HepG2 (cell line): ENCODE results near the gene TMEM240. TPM values are rescaled to one million over a fixed set of nuclear protein-coding genes. Genes with fewer than 3 reads are reported as not detected.
A peak's percentile ranks its signal among the peaks of the same experiment; 100 is the strongest.
"Not testable (repeated sequence)": the region's sequence is repeated elsewhere in the genome, so short reads cannot be mapped to it uniquely, and the experiment has no call there.

Experiments used
- ATAC-seq: fragments of 200-7000 bp; cut with Tn5 transposase; 3 replicates; pipeline ENCODE4 v1.9.1; 2020; ENCODE audit warnings: mild to moderate bottlenecking, moderate library complexity
- BruUV-seq: library from RNA; stranded (reverse); fragments of 400-500 nt; replicated peaks from 2 replicates; lab custom pipeline; 2021; lab: Mats Ljungman, UMichigan
- CTCF ChIA-PET: fragments of 300-600 bp; formaldehyde crosslinking; extraction: SDS; loops from one replicate; lab custom pipeline; 2021; ENCODE audit warnings: low total read pairs, inconsistent platforms, low intra/inter-chr PET ratio; lab: Yijun Ruan, JAX
- POLR2A ChIA-PET: fragments of 350-600 bp; sonication (Branson Sonifier 250); formaldehyde crosslinking; loops from one replicate; lab custom pipeline; 2020; ENCODE audit warnings: antibody characterized with exemption, inconsistent platforms; lab: Yijun Ruan, JAX
- DNase-seq: peaks from one replicate; pipeline ENCODE4 v3.0.0-alpha.2; 2015; ENCODE audit warnings: low spot score
- FAIRE-seq: peaks from 3 replicates; lab custom pipeline; 2011; peaks lifted over from hg19 to GRCh38; lab: Jason Lieb, UNC
- H2AFZ ChIP-seq: one replicate; pipeline ENCODE4 v1.6.1; 2011; ENCODE audit warnings: low read length, inconsistent platforms
- H3K27ac ChIP-seq: fragments of 300-600 bp; 3 replicates; pipeline ENCODE4 v1.8.0; 2011; ENCODE audit warnings: mixed run types, mild to moderate bottlenecking, mixed read lengths, low read length, inconsistent platforms; ENCODE audit not compliant: insufficient read depth; ENCODE audit errors: extremely low read length
- H3K27me3 ChIP-seq, 2 experiments: fragments of 200-600 bp in 1 of 2; 2 replicates in 1 of 2; 3 replicates in 1 of 2; pipeline versions ENCODE4 v1.6.0 to v1.8.0; 2011; ENCODE audit warnings: low read length in 2 of 2, mild to moderate bottlenecking in 2 of 2, moderate library complexity in 2 of 2, inconsistent platforms in 1 of 2; ENCODE audit not compliant: insufficient read depth in 2 of 2, control insufficient read depth in 1 of 2
- H3K36me3 ChIP-seq, 2 experiments: fragments of 200-600 bp in 1 of 2; replicated peaks in 1 of 2; 2 replicates in 1 of 2; 3 replicates in 1 of 2; pipeline versions ENCODE4 v1.5.1 to v1.8.0; 2011; ENCODE audit warnings: low read length in 2 of 2, inconsistent platforms in 1 of 2; ENCODE audit not compliant: insufficient read depth in 2 of 2, control insufficient read depth in 1 of 2
- H3K4me1 ChIP-seq: 2 replicates; pipeline ENCODE4 v1.5.1; 2012; ENCODE audit warnings: low read length, inconsistent platforms; ENCODE audit not compliant: insufficient read depth
- H3K4me2 ChIP-seq: 2 replicates; pipeline ENCODE4 v1.6.0; 2011; ENCODE audit warnings: low read depth, low read length, inconsistent platforms
- H3K4me3 ChIP-seq, 3 experiments: fragments of 200-600 bp in 1 of 3; sonication (generic), shearing (Covaris generic) in 1 of 3; replicated peaks in 1 of 3; 2 replicates each; pipeline ENCODE4 v1.5.1; 2011 to 2016; ENCODE audit warnings: low read length in 3 of 3, inconsistent platforms in 2 of 3, low read depth in 2 of 3, mild to moderate bottlenecking in 2 of 3, control low read depth in 1 of 3, mixed read lengths in 1 of 3; ENCODE audit not compliant: insufficient read depth in 1 of 3
- H3K79me2 ChIP-seq: one replicate; pipeline ENCODE4 v1.6.1; 2011; ENCODE audit warnings: low read length, inconsistent platforms; ENCODE audit not compliant: insufficient read depth
- H3K9ac ChIP-seq: 2 replicates; pipeline ENCODE4 v1.6.0; 2011; ENCODE audit warnings: mild to moderate bottlenecking, low read depth, low read length, inconsistent platforms; ENCODE audit not compliant: insufficient read depth
- H3K9me3 ChIP-seq: 2 replicates; pipeline ENCODE4 v1.5.1; 2012; ENCODE audit warnings: mild to moderate bottlenecking, low read length
- H4K20me1 ChIP-seq: 2 replicates; pipeline ENCODE4 v1.6.0; 2011; ENCODE audit warnings: inconsistent platforms, mild to moderate bottlenecking, low read length, moderate library complexity; ENCODE audit not compliant: insufficient read depth
- AGO2 ChIP-seq: fragments of 200-400 bp; formaldehyde crosslinking; optimal IDR thresholded peaks from 2 replicates; pipeline ENCODE3; 2017; ENCODE audit warnings: mild to moderate bottlenecking, low read depth, low read length, moderate library complexity
- WGBS: methylation state at CpG from one replicate; pipeline ENCODE4 v1.1.6; 2017; ENCODE audit warnings: low lambda C conversion rate; 5-methylcytosine and 5-hydroxymethylcytosine counted together
- in situ Hi-C: cut with HindIII; loops from 2 replicates; pipeline ENCODE4 v1.10.0; 2017; ENCODE audit warnings: low pct_unique_long_range_greater_than_20kb; ENCODE audit not compliant: extremely low pct_ligation_motif_present
- intact Hi-C: fragments of 100-400 bp; cut with micrococcal nuclease; formaldehyde crosslinking; loops from one replicate; pipeline ENCODE4 v1.10.0; 2022; ENCODE audit not compliant: unreplicated experiment
- polyA plus RNA-seq, 8 experiments: library from polyadenylated mRNA; depleted of rRNA in 3 of 8; stranded (reverse) in 7 of 8; unstranded in 1 of 8; fragments of >200 nt; fragmentation: Illumina TruSeq in 4 of 8; extraction: Trizol in 4 of 8; gene quantifications; 2 replicates each; pipeline versions ENCODE4 v1.2.1 to v1.2.3, GENCODE V29; 2011 to 2016; ENCODE audit warnings: low read depth in 4 of 8, missing spikeins in 1 of 8, mixed read lengths in 1 of 8; ENCODE audit not compliant: insufficient read depth in 1 of 8
- total RNA-seq, 5 experiments: library from RNA; depleted of rRNA; stranded (reverse); fragments of >200 nt; fragmentation: Illumina TruSeq; extraction: Trizol; gene quantifications; 2 replicates each; pipeline ENCODE4 v1.2.3, GENCODE V29; 2016; ENCODE audit warnings: low read depth in 1 of 5

The TMEM240 gene
- total and polyA plus RNA-seq, 2 of the 13 experiments (the other 11 are each of a cell fraction or from before 2014, with no cell fraction given) = 0.17 TPM; not detected in 1

- H3K9ac ChIP-seq, H3K4me3 ChIP-seq, DNase-seq, H3K9me3 ChIP-seq, H3K4me2 ChIP-seq, ATAC-seq, H3K4me1 ChIP-seq, BruUV-seq, in situ Hi-C loops, H2AFZ ChIP-seq, H3K79me2 ChIP-seq, POLR2A ChIA-PET, H4K20me1 ChIP-seq, CTCF ChIA-PET, FAIRE-seq, H3K27ac ChIP-seq, H3K27me3 ChIP-seq, intact Hi-C loops: not testable (repeated sequence)
- WGBS = 97% methylated on average over 12 of the region's 31 CpGs
- peak; percentile 29 for TF ChIP-seq AGO2
- peaks cover 25 to 44% of the 10 kb centered on the region in 2 experiments for H3K36me3 ChIP-seq
These were observed 54.6 kb downstream of the TMEM240 start for GRCh38 chr1:1485755-1486317.

DNA sequence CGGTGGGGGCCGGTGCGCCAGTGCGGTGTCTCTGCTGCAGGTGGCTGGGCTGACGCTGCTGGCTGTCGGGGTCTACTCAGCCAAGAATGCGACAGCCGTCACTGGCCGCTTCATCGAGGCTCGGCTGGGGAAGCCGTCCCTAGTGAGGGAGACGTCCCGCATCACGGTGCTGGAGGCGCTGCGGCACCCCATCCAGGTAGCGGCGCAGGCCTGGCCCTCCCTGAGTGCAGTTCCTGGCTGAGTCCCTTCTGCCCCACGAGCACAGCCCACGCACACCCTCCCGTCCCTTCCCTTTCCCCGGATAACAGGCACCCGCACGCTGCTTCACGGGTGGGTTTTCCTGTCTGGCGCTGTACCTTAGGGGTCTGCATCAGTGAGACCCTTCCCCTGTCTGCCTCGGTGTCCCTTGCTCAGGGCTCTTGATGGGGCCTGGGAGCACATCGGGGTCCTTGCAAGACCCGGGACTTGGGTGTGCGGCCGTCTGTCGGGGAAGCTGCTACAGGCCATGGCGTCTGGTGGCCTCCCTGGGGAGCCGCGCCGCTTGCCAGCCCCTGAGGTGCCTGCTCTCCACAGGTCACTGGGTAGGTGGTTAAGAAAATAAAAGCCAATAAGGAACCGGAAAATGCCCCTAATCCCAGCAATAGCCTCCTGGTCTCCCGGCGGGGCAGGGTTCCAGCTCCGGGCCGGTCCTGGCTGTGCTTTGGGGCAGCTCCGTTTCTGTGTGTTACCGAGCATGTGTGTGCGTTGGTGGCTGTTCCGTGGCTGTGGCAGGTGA, 55.3 kb downstream of the TMEM240 start:
- CTCF ChIA-PET, ATAC-seq, H3K4me1 ChIP-seq, in situ Hi-C loops, H3K4me3 ChIP-seq, FAIRE-seq, H3K9me3 ChIP-seq, H3K27me3 ChIP-seq, DNase-seq, H4K20me1 ChIP-seq, intact Hi-C loops, H3K4me2 ChIP-seq, BruUV-seq, H3K9ac ChIP-seq, H3K79me2 ChIP-seq, POLR2A ChIA-PET, H2AFZ ChIP-seq, H3K27ac ChIP-seq: not testable (repeated sequence)
- H3K36me3 ChIP-seq = peaks cover 25 to 44% of the 10 kb centered on the region in 2 experiments
- 97% methylated on average over 18 of the region's 46 CpGs for WGBS
- peak; percentile 8 for TF ChIP-seq AGO2

Other genes starting within 250 kb of the TMEM240 start
- gene ACAP3, start 232.7 kb downstream of the TMEM240 start, total RNA-seq (2016; rRNA removed; fragmentation: Illumina TruSeq; extraction: Trizol) = 16.4 and 29.4 TPM in 2 replicates
- gene ACAP3, start 232.7 kb downstream of the TMEM240 start, polyA plus RNA-seq (2011; rRNA removed) = 50.8 and 56.3 TPM in 2 replicates
- gene PUSL1, start 232.0 kb downstream of the TMEM240 start, total RNA-seq (2016; rRNA removed; fragmentation: Illumina TruSeq; extraction: Trizol) = 21.7 and 22.2 TPM in 2 replicates
- 8.3 and 9.8 TPM in 2 replicates for gene PUSL1, start 232.0 kb downstream of the TMEM240 start, polyA plus RNA-seq (2011; rRNA removed)
- 46.4 and 52.8 TPM in 2 replicates for gene INTS11, start 216.0 kb downstream of the TMEM240 start, total RNA-seq (2016; rRNA removed; fragmentation: Illumina TruSeq; extraction: Trizol)
- gene INTS11, start 216.0 kb downstream of the TMEM240 start, polyA plus RNA-seq (2011; rRNA removed) = 94.8 and 104 TPM in 2 replicates
- gene CPTP, start 215.8 kb downstream of the TMEM240 start, total RNA-seq (2016; rRNA removed; fragmentation: Illumina TruSeq; extraction: Trizol) = 7.2 and 9.3 TPM in 2 replicates
- 5.5 and 8.0 TPM in 2 replicates for gene CPTP, start 215.8 kb downstream of the TMEM240 start, polyA plus RNA-seq (2011; rRNA removed)
- 0.15 TPM in 1 of 2 replicates, not detected in the other for gene TAS1R3, start 209.3 kb downstream of the TMEM240 start, total RNA-seq (2016; rRNA removed; fragmentation: Illumina TruSeq; extraction: Trizol)
- gene TAS1R3, start 209.3 kb downstream of the TMEM240 start, polyA plus RNA-seq (2011; rRNA removed) = 0.13 and 0.20 TPM in 2 replicates
- gene DVL1, start 191.2 kb downstream of the TMEM240 start, total RNA-seq (2016; rRNA removed; fragmentation: Illumina TruSeq; extraction: Trizol) = 42.8 and 60.4 TPM in 2 replicates
- 30.8 and 49.5 TPM in 2 replicates for gene DVL1, start 191.2 kb downstream of the TMEM240 start, polyA plus RNA-seq (2011; rRNA removed)
- gene MXRA8, start 182.1 kb downstream of the TMEM240 start, total RNA-seq (2016; rRNA removed; fragmentation: Illumina TruSeq; extraction: Trizol) = 5.4 and 19.8 TPM in 2 replicates
- gene MXRA8, start 182.1 kb downstream of the TMEM240 start, polyA plus RNA-seq (2011; rRNA removed) = 44.8 and 71.0 TPM in 2 replicates
- 161 and 175 TPM in 2 replicates for gene AURKAIP1, start 165.4 kb downstream of the TMEM240 start, total RNA-seq (2016; rRNA removed; fragmentation: Illumina TruSeq; extraction: Trizol)
- 64.6 and 69.5 TPM in 2 replicates for gene AURKAIP1, start 165.4 kb downstream of the TMEM240 start, polyA plus RNA-seq (2011; rRNA removed)
- 19.6 and 105 TPM in 2 replicates for gene CCNL2, start 141.3 kb downstream of the TMEM240 start, total RNA-seq (2016; rRNA removed; fragmentation: Illumina TruSeq; extraction: Trizol)
- 340 and 452 TPM in 2 replicates for gene CCNL2, start 141.3 kb downstream of the TMEM240 start, polyA plus RNA-seq (2011; rRNA removed)
- 127 and 175 TPM in 2 replicates for gene MRPL20, start 133.3 kb downstream of the TMEM240 start, total RNA-seq (2016; rRNA removed; fragmentation: Illumina TruSeq; extraction: Trizol)
- 59.0 and 59.2 TPM in 2 replicates for gene MRPL20, start 133.3 kb downstream of the TMEM240 start, polyA plus RNA-seq (2011; rRNA removed)
- gene ANKRD65, start 119.3 kb downstream of the TMEM240 start, total RNA-seq (2016; rRNA removed; fragmentation: Illumina TruSeq; extraction: Trizol) = 28.3 and 30.1 TPM in 2 replicates
- 12.1 and 13.2 TPM in 2 replicates for gene ANKRD65, start 119.3 kb downstream of the TMEM240 start, polyA plus RNA-seq (2011; rRNA removed)
- gene VWA1, start 104.9 kb downstream of the TMEM240 start, total RNA-seq (2016; rRNA removed; fragmentation: Illumina TruSeq; extraction: Trizol) = 25.1 and 57.5 TPM in 2 replicates
- 40.9 and 61.3 TPM in 2 replicates for gene VWA1, start 104.9 kb downstream of the TMEM240 start, polyA plus RNA-seq (2011; rRNA removed)
- 3.2 and 4.7 TPM in 2 replicates for gene ATAD3C, start 90.9 kb downstream of the TMEM240 start, total RNA-seq (2016; rRNA removed; fragmentation: Illumina TruSeq; extraction: Trizol)
- 2.4 and 3.5 TPM in 2 replicates for gene ATAD3C, start 90.9 kb downstream of the TMEM240 start, polyA plus RNA-seq (2011; rRNA removed)
- gene ATAD3B, start 68.9 kb downstream of the TMEM240 start, total RNA-seq (2016; rRNA removed; fragmentation: Illumina TruSeq; extraction: Trizol) = 21.1 and 31.1 TPM in 2 replicates
- 9.6 and 15.4 TPM in 2 replicates for gene ATAD3B, start 68.9 kb downstream of the TMEM240 start, polyA plus RNA-seq (2011; rRNA removed)
- gene ATAD3A, start 28.5 kb downstream of the TMEM240 start, total RNA-seq (2016; rRNA removed; fragmentation: Illumina TruSeq; extraction: Trizol) = 33.4 and 49.0 TPM in 2 replicates
- 10.6 and 15.5 TPM in 2 replicates for gene ATAD3A, start 28.5 kb downstream of the TMEM240 start, polyA plus RNA-seq (2011; rRNA removed)
- 63.5 and 67.1 TPM in 2 replicates for gene SSU72, start 34.2 kb upstream of the TMEM240 start, total RNA-seq (2016; rRNA removed; fragmentation: Illumina TruSeq; extraction: Trizol)
- gene SSU72, start 34.2 kb upstream of the TMEM240 start, polyA plus RNA-seq (2011; rRNA removed) = 41.7 and 42.8 TPM in 2 replicates
- 2.0 and 2.5 TPM in 2 replicates for gene FNDC10, start 59.5 kb upstream of the TMEM240 start, total RNA-seq (2016; rRNA removed; fragmentation: Illumina TruSeq; extraction: Trizol)
- gene FNDC10, start 59.5 kb upstream of the TMEM240 start, polyA plus RNA-seq (2011; rRNA removed) = 2.2 and 3.1 TPM in 2 replicates
- 10.3 and 30.4 TPM in 2 replicates for gene MIB2, start 74.9 kb upstream of the TMEM240 start, total RNA-seq (2016; rRNA removed; fragmentation: Illumina TruSeq; extraction: Trizol)
- 19.9 and 31.3 TPM in 2 replicates for gene MIB2, start 74.9 kb upstream of the TMEM240 start, polyA plus RNA-seq (2011; rRNA removed)
- 0.75 and 1.0 TPM in 2 replicates for gene MMP23B, start 91.5 kb upstream of the TMEM240 start, total RNA-seq (2016; rRNA removed; fragmentation: Illumina TruSeq; extraction: Trizol)
- gene MMP23B, start 91.5 kb upstream of the TMEM240 start, polyA plus RNA-seq (2011; rRNA removed) = 0.61 and 2.0 TPM in 2 replicates
- 12.4 and 15.1 TPM in 2 replicates for gene CDK11B, start 118.4 kb upstream of the TMEM240 start, total RNA-seq (2016; rRNA removed; fragmentation: Illumina TruSeq; extraction: Trizol)
- 3.6 and 3.9 TPM in 2 replicates for gene CDK11B, start 118.4 kb upstream of the TMEM240 start, polyA plus RNA-seq (2011; rRNA removed)
- gene SLC35E2B, start 152.2 kb upstream of the TMEM240 start, total RNA-seq (2016; rRNA removed; fragmentation: Illumina TruSeq; extraction: Trizol) = 10.2 and 14.1 TPM in 2 replicates
- 19.7 and 25.8 TPM in 2 replicates for gene SLC35E2B, start 152.2 kb upstream of the TMEM240 start, polyA plus RNA-seq (2011; rRNA removed)
- 4.7 and 17.9 TPM in 2 replicates for gene CDK11A, start 183.7 kb upstream of the TMEM240 start, total RNA-seq (2016; rRNA removed; fragmentation: Illumina TruSeq; extraction: Trizol)
- gene CDK11A, start 183.7 kb upstream of the TMEM240 start, polyA plus RNA-seq (2011; rRNA removed) = 11.2 and 14.2 TPM in 2 replicates
- gene NADK, start 237.8 kb upstream of the TMEM240 start, total RNA-seq (2016; rRNA removed; fragmentation: Illumina TruSeq; extraction: Trizol) = 47.6 and 60.1 TPM in 2 replicates
- gene NADK, start 237.8 kb upstream of the TMEM240 start, polyA plus RNA-seq (2011; rRNA removed) = 56.6 and 74.9 TPM in 2 replicates